Lower lobe of right lung (tissue), 2 donors: ENCODE data around the gene UPK1B. TPM values are rescaled to one million over a fixed set of nuclear protein-coding genes. Genes with fewer than 3 reads are reported as not detected.

ENCODE experiments used
- ATAC-seq, 2 donors: fragments of 200-7000 bp; cut with Tn5 transposase; one replicate each; pipeline ENCODE4 v1.9.1; 2020 to 2022; ENCODE audit warnings: mild to moderate bottlenecking in 2 of 2, moderate library complexity in 2 of 2
- DNase-seq: peaks from one replicate; pipeline ENCODE4 v3.0.0-alpha.2; 2020
- H3K27ac ChIP-seq: fragments of 200-600 bp; one replicate; pipeline ENCODE4 v1.8.0; 2022
- H3K27me3 ChIP-seq: fragments of 200-600 bp; one replicate; pipeline ENCODE4 v1.8.0; 2022; ENCODE audit warnings: low read depth
- H3K36me3 ChIP-seq: fragments of 200-600 bp; one replicate; pipeline ENCODE4 v1.8.0; 2022; ENCODE audit warnings: mild to moderate bottlenecking
- H3K4me1 ChIP-seq: fragments of 200-600 bp; one replicate; pipeline ENCODE4 v1.8.0; 2022
- H3K4me3 ChIP-seq: fragments of 200-600 bp; one replicate; pipeline ENCODE4 v1.8.0; 2022; ENCODE audit warnings: mild to moderate bottlenecking
- H3K9me3 ChIP-seq: fragments of 200-600 bp; one replicate; pipeline ENCODE4 v1.8.0; 2022
- intact Hi-C: fragments of 100-400 bp; cut with DNase I; formaldehyde crosslinking; loops from one replicate; pipeline ENCODE4 v1.11.0; 2022
- total RNA-seq: library from RNA; stranded (reverse); fragmentation: NEBNext Ultra II Directional; extraction: Animal tissue kit (Norgen Biotek cat#: 25700); gene quantifications from one replicate; pipeline ENCODE4 v1.2.1, GENCODE V29; 2021
- TF ChIP-seq, protein P1 (sequence below): fragments of 200-600 bp; IDR thresholded peaks from one replicate; pipeline ENCODE4 v1.8.0; 2022; ENCODE audit warnings: antibody characterized with exemption, mild to moderate bottlenecking
- donor health status: DM: no; HTN: yes; CAD: no; lungs with severe emphysema.

The UPK1B gene
- total RNA-seq, 1 donor from 2014 or later: not detected

DNA sequence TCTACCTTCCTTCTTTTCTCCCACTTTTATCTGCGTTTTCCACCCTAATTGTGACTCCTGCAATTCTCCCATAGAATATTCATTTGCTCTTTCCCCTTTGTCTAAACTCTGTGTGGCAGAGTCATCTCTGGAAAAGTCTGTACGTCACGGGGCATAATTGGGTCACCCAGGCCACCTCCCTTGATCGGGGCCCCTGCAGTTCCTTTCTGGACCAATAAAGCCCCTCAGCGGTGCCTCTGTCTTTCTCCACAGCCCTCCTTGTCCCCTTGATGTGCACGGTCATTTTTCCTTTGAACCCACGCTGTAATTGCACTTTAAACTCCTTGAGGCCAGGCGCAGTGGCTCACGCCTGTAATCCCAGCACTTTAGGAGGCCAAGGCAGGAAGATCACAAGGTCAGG, 10.7 kb downstream of the UPK1B start:
- H3K9me3 ChIP-seq: no peaks in the 10 kb centered on the region
- DNase-seq (no peak), ATAC-seq (no peak)
- intact Hi-C loops: no loop called here
- no peak overlapping the region for H3K27ac ChIP-seq
- no peaks in the 10 kb centered on the region for H3K4me1 ChIP-seq
- H3K27me3 ChIP-seq: no peaks in the 10 kb centered on the region
- no peaks in the 10 kb centered on the region for H3K36me3 ChIP-seq
- TF ChIP-seq, protein P1, sequence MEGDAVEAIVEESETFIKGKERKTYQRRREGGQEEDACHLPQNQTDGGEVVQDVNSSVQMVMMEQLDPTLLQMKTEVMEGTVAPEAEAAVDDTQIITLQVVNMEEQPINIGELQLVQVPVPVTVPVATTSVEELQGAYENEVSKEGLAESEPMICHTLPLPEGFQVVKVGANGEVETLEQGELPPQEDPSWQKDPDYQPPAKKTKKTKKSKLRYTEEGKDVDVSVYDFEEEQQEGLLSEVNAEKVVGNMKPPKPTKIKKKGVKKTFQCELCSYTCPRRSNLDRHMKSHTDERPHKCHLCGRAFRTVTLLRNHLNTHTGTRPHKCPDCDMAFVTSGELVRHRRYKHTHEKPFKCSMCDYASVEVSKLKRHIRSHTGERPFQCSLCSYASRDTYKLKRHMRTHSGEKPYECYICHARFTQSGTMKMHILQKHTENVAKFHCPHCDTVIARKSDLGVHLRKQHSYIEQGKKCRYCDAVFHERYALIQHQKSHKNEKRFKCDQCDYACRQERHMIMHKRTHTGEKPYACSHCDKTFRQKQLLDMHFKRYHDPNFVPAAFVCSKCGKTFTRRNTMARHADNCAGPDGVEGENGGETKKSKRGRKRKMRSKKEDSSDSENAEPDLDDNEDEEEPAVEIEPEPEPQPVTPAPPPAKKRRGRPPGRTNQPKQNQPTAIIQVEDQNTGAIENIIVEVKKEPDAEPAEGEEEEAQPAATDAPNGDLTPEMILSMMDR: no peak
- no peak overlapping the region for H3K4me3 ChIP-seq

DNA sequence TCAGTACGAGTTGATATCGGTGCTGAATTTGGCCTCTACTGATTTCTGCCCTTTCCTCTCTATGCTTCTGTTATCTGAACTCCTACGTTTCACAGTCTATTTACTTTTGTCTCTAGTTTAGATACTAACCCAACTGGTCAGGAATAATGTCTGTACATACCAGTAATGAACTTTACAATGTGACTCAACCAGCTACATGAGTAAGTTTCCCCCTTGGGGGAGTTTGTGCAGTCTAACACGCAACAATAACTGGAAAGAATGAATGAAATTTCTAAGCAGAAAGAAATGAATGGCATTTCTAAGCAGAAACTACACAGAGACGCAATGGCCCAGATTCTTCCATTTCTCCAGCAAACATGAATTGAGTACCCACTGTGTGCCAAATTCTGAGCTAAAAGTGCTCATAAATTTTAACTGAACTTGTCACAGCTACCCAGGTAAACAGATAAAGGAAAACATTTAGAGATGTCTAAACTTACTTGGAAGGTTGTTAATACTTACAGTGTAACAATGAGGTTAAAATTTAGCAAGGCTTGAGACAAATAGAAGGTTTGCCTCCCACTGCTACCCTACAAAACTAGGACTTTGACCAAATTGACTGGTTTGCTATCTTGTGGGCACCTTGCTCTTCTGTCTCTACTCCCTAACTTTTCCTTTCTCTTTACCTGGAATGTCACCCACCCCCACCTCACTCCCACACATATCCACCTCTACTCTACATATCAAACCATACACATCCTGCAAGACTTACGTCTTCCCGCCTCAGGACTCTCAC, 11.6 kb downstream of the UPK1B start:
- H3K9me3 ChIP-seq: no peaks in the 10 kb centered on the region
- H3K27ac ChIP-seq: no peak overlapping the region
- ATAC-seq (no peak), DNase-seq (no peak)
- H3K4me1 ChIP-seq: no peaks in the 10 kb centered on the region
- H3K27me3 ChIP-seq: no peaks in the 10 kb centered on the region
- no peaks in the 10 kb centered on the region for H3K36me3 ChIP-seq
- no peak overlapping the region for H3K4me3 ChIP-seq
- TF ChIP-seq, protein P1: no peak
- intact Hi-C loops: no loop called here

DNA sequence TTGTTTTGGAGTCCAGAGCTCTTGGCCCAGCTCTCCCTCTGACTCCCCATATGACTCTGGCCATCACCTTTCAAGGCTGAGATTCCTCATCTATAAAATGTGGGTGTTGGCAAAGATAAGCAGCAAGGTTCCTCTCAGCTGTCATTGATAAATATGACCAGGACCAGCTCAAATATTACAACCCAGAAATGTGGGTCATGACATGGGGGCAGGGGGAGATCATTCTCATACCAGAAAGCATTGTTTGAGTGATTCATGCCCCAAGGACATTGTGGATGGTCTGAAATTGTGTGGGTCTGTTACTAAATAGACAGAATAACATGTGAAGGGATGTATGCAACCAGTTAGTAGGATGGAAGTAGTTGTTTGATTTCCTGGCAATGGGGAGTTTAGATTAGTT, 13.9 kb downstream of the UPK1B start:
- DNase-seq (no peak), ATAC-seq (no peak)
- no peak overlapping the region for H3K4me3 ChIP-seq
- no peak overlapping the region for H3K27ac ChIP-seq
- no peaks in the 10 kb centered on the region for H3K4me1 ChIP-seq
- intact Hi-C loops: no loop called here
- no peaks in the 10 kb centered on the region for H3K36me3 ChIP-seq
- no peaks in the 10 kb centered on the region for H3K9me3 ChIP-seq
- TF ChIP-seq, protein P1: no peak
- H3K27me3 ChIP-seq: no peaks in the 10 kb centered on the region

DNA sequence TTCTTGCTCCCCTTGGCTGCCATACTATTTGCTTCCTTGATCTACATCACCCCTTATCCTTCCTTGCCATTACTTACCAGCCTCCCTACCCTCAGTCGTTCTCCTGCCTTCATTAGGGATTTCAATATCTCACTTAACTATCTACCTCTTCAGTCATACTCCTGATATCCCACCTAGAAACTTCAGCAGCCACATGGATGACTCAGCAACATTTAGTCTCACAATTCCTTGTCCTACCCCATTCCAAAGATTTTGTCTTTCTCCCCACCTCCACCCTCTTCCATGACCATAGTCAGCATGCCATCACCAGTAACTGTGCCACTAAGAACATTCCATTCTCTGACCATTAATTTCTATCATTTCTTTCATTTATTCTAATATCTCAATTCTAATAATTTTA, 18.4 kb downstream of the UPK1B start:
- TF ChIP-seq, protein P1: no peak
- Histone ChIP-seq H3K4me3 (no peak overlapping the region), H3K36me3 (no peaks in the 10 kb centered on the region), H3K9me3 (no peaks in the 10 kb centered on the region), H3K27me3 (no peaks in the 10 kb centered on the region), H3K4me1 (no peaks in the 10 kb centered on the region), H3K27ac (no peak overlapping the region)
- ATAC-seq: no peak
- intact Hi-C loops: no loop called here
- no peak for DNase-seq

DNA sequence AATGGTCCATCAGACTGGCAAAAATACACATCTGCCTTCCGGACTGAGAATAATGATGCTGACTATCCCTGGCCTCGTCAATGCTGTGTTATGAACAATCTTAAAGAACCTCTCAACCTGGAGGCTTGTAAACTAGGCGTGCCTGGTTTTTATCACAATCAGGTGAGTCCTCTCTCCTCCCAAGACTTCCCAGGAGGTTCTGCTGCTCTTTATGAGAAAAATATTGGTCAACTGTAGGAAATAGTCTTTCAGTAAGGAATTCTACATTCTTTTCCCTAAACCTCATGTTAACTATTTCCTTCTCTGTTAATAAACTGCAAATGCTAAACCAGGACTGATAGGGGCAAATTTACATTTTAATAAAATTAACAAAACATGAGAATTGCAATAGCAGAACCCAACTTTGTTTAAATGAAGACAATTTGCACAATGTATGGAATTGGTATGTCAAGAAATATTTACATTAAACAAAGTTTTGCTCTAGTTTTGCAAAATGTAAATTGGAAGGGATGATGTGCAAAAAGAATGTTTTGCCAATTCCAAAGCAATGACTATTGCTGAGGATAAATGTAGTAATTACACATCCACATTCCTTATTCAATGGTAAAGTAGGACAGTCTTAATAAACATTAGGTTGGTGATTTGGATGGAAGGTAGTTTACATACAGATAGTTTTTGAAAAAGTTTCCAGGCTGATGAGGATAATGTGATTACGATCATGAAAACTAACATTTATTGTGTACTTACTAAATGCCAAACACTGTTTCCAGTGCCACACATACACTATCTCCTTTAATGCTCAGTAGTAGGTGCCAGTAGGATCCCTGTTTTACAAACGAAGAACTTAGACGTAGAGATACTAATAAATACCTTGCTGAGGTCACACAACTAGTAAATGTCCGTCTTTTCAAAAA, 21.1 kb downstream of the UPK1B start:
- DNase-seq (no peak), ATAC-seq (no peak)
- Histone ChIP-seq H3K36me3 (no peaks in the 10 kb centered on the region), H3K27ac (no peak overlapping the region), H3K27me3 (no peaks in the 10 kb centered on the region), H3K4me3 (no peak overlapping the region), H3K4me1 (no peaks in the 10 kb centered on the region), H3K9me3 (no peaks in the 10 kb centered on the region)
- intact Hi-C loops: no loop called here
- TF ChIP-seq, protein P1: no peak
